ENCODE measurements around the gene MTERF4. TPM values are rescaled to one million over a fixed set of nuclear protein-coding genes. Genes with fewer than 3 reads are reported as not detected.

The MTERF4 gene
- total RNA-seq, 1 donor from 2014 or later = 35.5 TPM

DNA sequence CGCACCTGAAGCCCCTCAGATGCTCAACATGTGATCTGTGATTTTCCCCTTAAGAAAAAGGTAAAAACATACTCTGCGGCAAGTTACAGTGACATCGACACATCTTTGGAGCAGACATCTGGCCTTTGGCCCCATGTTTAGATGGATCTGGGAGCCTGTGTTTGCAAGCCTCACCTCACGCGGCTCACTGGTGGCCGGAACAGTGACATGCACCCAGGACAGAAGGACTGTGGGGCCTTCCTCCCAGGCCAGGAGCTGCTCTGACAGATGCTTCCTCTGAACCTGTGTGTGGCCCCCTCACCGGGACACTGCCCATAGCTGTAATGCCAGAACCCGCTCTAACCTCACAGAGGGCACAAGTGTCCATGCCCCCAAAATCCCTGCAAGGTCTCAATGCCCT, 34.1 kb upstream of the MTERF4 start:
- no peaks in the 10 kb centered on the region for H3K27me3 ChIP-seq (ENCODE audit: control insufficient read depth, insufficient read depth, low read length)
- DNase-seq (ENCODE audit: low read depth) (no peak), FAIRE-seq (no peak)
- no peak for TF ChIP-seq CTCF (IDR thresholded peaks at IDR 0.05; ENCODE audit: insufficient read depth, low read length, severe bottlenecking)
- H3K36me3 ChIP-seq (ENCODE audit: control insufficient read depth, insufficient read depth, low read length) = peaks cover 1% of the 10 kb centered on the region
- no peak overlapping the region for H3K4me3 ChIP-seq (ENCODE audit: low read depth, low read length)

- no peak overlapping the region for H3K4me3 ChIP-seq (ENCODE audit: low read depth, low read length)
- H3K27me3 ChIP-seq (ENCODE audit: control insufficient read depth, insufficient read depth, low read length) = no peaks in the 10 kb centered on the region
- peaks cover 1% of the 10 kb centered on the region for H3K36me3 ChIP-seq (ENCODE audit: control insufficient read depth, insufficient read depth, low read length)
- no peak for DNase-seq (ENCODE audit: low read depth)
- FAIRE-seq = no peak
- no peak for TF ChIP-seq CTCF (IDR thresholded peaks at IDR 0.05; ENCODE audit: insufficient read depth, low read length, severe bottlenecking)
Measured at GRCh38 chr2:241135737-241136136, 33.6 kb upstream of the MTERF4 start.

DNA sequence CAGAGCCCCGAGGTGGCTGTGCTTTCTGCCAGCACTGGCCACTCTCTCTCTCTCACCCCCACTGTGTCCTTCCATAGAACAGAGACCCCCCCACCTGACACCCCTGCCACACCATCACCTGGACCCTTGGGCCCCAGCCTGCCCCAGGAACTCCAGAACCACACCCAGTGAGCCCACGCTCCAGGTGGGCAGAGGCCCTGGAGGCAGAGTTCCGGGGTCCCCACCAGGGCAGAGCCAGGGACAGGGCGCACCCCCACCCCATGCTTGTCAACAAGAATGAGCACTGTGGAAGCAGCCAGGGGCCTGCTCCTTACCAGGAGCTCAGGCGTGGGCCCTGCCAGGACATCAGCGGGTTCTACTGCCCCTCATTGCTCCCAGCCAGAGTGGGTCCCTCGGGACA, 32.6 kb upstream of the MTERF4 start:
- Histone ChIP-seq H3K4me3 (ENCODE audit: low read depth, low read length) (no peak overlapping the region), H3K27me3 (ENCODE audit: control insufficient read depth, insufficient read depth, low read length) (no peaks in the 10 kb centered on the region), H3K36me3 (ENCODE audit: control insufficient read depth, insufficient read depth, low read length) (peaks cover 1% of the 10 kb centered on the region)
- no peak for DNase-seq (ENCODE audit: low read depth)
- no peak for FAIRE-seq
- no peak for TF ChIP-seq CTCF (IDR thresholded peaks at IDR 0.05; ENCODE audit: insufficient read depth, low read length, severe bottlenecking)

DNA sequence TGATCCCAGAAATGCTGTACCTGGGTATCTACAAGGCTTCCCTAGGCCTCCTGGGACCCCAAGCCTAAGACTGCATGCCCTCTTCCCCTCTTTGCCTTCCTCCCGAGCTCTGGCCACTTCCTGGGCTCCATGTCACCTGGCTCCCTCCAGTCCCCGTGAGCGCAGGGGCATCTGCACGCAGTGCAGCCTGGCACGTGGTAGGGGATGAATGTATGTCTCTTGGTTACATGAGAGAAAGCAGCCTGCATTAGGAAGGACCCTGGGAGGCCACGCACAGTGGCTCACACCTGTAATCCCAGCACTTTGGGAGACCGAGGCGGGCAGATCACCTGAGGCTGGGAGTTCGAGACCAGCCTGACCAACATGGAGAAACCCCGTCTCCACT, 31.3 kb upstream of the MTERF4 start:
- DNase-seq (ENCODE audit: low read depth) (no peak), FAIRE-seq (no peak)
- no peak overlapping the region for H3K4me3 ChIP-seq (ENCODE audit: low read depth, low read length)
- H3K27me3 ChIP-seq (ENCODE audit: control insufficient read depth, insufficient read depth, low read length) = no peaks in the 10 kb centered on the region
- TF ChIP-seq CTCF (IDR thresholded peaks at IDR 0.05; ENCODE audit: insufficient read depth, low read length, severe bottlenecking) = no peak
- peaks cover 1% of the 10 kb centered on the region for H3K36me3 ChIP-seq (ENCODE audit: control insufficient read depth, insufficient read depth, low read length)

DNA sequence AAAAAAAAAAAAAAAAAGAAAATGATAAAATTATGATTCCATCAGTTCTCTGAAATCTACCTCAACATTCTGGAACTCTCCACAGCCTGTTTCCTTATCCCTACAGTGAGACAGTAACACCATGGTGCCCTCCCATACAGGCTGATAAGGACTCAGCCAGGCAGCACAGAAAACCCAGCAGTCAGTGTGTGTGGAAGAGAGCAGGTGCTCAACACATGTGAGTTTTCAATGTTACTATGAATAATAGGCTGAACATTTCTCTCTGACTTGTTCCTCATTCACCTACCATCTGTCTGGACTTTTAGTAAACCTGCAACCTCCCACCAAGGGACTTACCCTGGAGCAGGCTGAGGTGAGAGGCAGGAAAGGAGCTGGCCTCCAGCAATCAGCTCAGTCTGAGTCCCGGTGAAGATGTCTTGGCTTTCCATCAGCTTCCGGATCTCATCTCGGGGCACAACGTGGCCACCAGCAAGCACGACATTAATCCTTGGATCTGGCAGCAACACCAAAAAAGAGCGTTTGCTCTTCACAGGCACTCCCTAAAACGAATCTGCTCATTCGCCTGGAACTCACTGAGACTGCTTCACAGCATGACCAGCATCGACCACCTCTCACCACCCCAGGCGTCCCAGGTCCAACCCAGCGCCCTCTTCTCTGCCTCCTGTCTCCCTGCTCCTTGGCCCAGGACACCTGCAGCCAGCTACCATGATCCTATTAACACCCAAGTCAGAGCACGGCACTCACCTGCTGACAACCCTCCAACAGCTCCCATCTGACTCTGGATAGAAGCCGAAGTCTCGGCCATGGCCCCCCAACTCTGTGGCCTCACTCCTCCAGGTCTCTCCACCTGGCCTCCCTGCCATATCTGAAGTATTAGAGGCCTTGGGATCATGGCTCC, 30.7 kb upstream of the MTERF4 start:
- FAIRE-seq (no peak), DNase-seq (ENCODE audit: low read depth) (no peak)
- no peak for TF ChIP-seq CTCF (IDR thresholded peaks at IDR 0.05; ENCODE audit: insufficient read depth, low read length, severe bottlenecking)
- Histone ChIP-seq H3K36me3 (ENCODE audit: control insufficient read depth, insufficient read depth, low read length) (no peaks in the 10 kb centered on the region), H3K27me3 (ENCODE audit: control insufficient read depth, insufficient read depth, low read length) (no peaks in the 10 kb centered on the region), H3K4me3 (ENCODE audit: low read depth, low read length) (no peak overlapping the region)

DNA sequence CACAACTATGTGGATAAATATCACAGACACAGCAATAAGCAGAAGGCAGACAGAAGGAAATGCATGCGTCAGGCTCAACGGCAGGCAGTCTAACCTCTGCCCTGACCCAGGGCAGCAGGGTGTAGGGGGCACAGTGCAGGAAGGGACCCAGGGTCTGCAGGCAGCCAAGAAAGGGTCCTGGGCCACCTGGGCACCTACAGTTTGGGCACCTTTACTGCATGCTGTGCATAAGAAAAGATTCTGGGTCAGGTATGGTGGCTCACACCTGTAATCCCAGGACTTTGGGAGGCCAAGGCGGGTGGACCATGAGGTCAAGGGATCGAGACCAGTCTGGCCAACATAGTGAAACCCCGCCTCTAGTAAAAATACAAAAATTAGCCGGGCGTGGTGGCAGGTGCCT, 29.4 kb upstream of the MTERF4 start:
- Histone ChIP-seq H3K4me3 (ENCODE audit: low read depth, low read length) (no peak overlapping the region), H3K36me3 (ENCODE audit: control insufficient read depth, insufficient read depth, low read length) (no peaks in the 10 kb centered on the region), H3K27me3 (ENCODE audit: control insufficient read depth, insufficient read depth, low read length) (no peaks in the 10 kb centered on the region)
- FAIRE-seq (no peak), DNase-seq (ENCODE audit: low read depth) (no peak)
- no peak for TF ChIP-seq CTCF (IDR thresholded peaks at IDR 0.05; ENCODE audit: insufficient read depth, low read length, severe bottlenecking)
